Erythroblast (primary cell): ENCODE results near the gene CDC14B.
"Not testable (repeated sequence)": the region's sequence is repeated elsewhere in the genome, so short reads cannot be mapped to it uniquely, and the experiment has no call there.

ENCODE experiments used
- DNase-seq, 2 experiments: peaks; one replicate each; lab custom pipeline; 2025; lab: John Stamatoyannopoulos, UW
- GATA1 ChIP-seq: IDR thresholded peaks from 2 replicates; pipeline ENCODE4 v1.6.1; 2011; ENCODE audit warnings: low read depth, mild to moderate bottlenecking, control low read depth, low read length, moderate library complexity
- POLR2A ChIP-seq: IDR thresholded peaks from 2 replicates; pipeline ENCODE4 v1.6.1; 2011; ENCODE audit warnings: mild to moderate bottlenecking, low read length

Gene CDC14B

DNA sequence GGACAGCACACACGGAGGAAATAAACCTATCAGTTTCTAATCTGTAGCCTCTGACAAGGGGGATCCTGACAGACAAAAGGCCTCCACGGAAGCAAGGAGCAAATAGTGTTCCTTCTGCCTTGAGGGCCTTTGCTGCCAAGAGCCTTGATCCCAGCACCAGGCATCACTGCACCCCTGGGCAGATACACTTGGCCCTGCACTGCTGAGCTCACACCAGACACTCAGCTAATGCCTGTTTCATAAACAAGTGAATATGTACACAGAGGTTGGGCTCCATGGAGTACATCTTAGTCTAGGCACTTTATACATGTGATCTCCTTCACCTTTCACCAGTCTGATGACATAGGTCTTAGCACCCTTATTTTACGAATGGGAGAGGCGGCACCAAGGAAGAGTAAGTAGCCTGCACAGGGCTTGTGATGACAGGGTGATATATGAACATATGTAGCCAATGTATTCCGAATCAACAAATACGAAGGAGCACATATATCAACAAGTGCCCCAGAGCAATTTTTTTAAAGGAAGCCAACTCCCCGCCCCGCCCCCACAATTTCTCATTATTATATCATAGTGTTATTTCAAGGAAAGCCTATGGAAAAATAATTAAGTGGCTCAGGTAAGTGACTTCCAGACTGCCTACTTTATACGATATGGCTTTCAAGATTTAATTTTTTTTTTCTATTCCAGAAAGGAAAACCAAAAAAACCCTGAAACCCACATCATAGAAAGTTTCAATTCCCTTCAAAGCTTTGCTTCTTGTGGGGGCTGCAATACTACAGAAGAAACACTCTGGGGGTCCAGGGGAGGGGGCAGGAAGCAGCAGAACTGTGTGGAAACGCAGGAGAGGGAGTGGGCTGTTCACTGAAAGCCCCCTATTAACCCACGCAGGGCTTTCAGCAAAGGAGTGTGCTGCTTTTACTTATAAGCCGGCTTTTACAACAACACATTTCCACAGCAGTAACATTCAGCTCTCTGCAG is 32.0 kb downstream of the CDC14B start:
- TF ChIP-seq POLR2A (no peak), GATA1 (no peak)
- DNase-seq, result no peak

DNA sequence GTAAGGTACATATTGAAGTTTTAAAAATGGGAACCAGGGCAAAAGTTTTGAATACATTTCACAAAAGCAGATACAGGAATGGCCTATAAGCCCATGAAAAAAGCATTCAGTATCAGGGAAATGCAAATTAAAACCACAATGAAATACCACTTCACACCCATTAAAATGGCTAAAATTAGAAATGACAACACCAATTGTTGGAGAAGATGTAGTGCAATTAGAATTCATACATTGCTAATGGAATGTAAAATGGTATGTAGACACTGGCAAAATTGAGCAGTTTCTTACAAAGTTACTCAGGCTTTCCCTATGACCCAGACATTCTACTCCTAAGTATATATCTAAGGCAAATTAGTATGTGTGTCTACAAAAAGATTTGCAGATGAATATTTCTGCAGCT is 34.2 kb downstream of the CDC14B start:
- no peak for DNase-seq
- TF ChIP-seq POLR2A, result no peak
- no peak for TF ChIP-seq GATA1

DNA sequence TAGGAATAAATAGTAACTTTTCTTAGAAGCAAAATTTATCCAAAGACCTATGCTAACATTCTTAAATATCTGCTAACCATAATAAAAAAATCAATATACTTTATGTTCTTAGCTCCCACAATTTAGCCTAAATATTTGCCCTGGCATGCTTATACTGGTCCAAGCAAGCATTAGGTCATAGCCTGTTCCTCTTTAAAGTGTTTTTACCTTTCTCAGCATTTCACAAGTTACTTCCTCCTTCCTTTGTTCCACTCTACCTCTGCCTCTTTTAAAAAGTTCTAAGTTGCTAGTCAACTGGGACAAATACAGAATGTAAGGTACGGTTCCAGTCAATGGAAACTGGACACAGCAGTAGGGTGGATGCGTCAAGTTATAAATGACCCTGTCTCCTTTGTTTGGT is 37.4 kb downstream of the CDC14B start:
- DNase-seq, result not testable (repeated sequence)

DNA sequence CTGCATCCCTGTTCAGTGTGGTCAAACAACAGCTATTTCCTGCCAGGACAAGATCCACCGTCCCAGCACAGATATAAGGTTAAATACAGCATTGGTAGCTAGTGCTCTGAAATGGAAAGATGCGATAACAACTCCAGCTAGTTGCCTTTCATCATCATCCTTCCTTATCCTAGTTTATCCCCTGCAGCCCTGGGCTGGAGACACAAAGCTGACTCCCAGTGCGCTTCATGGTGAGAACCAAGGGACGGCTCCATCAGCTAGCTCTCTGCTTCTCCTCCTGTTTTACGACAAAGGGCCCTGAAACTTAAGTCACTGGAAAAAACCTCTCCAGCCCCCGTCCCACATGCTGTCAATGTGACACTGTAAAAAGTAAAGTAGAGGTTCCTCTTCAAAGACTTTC is 37.9 kb downstream of the CDC14B start:
- TF ChIP-seq POLR2A, result no peak
- no peak for TF ChIP-seq GATA1

DNA sequence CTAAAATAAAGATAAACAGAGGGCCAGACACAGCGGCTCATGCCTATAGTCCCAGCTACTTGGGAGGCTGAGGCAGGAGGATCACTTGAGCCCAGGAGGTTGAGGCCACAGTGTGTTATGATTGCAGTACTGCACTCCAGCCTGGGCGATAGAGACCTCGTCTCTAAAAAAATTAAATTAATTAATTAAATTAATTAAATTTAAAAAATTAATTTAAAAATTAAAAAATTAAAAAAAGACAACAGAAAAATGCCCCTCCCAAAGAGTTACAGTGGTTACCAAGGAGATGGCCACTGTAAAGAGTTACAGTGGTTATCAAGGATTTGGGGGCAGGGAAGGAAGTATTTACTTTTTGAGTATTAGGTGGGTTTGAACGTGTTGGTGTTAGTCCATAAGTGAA is 38.3 kb downstream of the CDC14B start:
- no peak for TF ChIP-seq POLR2A
- TF ChIP-seq GATA1, result no peak
- DNase-seq, result no peak

More for the DNA sequence above, 37.9 kb downstream of the CDC14B start:
- no peak for DNase-seq

DNA sequence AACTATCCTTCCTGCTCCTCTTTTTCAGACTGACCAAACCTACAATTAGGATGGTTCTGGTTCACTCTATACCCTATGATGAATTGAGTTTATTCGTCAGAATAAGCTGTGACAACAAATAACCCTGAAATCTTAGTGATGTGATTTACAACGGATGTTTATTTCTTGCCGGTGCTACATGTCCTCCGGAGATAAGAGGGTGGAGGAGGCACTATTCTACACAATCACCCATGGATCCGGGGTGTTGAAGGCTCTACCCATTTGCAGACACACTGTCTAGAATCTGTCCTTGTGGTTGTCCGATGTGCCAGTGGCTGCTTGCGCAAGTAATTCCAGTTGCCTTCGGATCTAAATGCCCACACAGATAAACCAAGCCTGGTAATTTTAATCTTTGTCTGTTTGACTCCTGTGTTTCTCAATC is 44.7 kb downstream of the CDC14B start:
- no peak for DNase-seq
- TF ChIP-seq POLR2A (no peak), GATA1 (no peak)

DNA sequence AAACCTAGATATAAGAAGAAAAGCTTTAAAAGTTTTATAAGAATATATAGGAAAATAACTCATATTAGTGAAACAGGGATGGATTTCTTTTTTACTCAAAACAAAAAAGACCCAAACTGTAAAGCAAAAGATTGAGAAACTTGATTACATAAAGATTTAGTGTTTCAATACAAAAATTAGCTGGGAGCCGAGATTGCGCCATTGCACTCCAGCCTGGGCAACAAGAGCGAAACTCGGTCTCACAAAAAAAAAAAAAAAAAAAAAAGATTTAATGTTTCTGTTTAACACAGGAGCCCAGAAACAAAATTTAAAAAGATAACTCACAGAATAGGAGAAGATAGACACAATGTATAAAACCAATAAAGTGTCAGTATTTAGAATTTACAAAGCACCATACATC is 45.2 kb downstream of the CDC14B start:
- TF ChIP-seq POLR2A (no peak), GATA1 (no peak)
- no peak for DNase-seq

DNA sequence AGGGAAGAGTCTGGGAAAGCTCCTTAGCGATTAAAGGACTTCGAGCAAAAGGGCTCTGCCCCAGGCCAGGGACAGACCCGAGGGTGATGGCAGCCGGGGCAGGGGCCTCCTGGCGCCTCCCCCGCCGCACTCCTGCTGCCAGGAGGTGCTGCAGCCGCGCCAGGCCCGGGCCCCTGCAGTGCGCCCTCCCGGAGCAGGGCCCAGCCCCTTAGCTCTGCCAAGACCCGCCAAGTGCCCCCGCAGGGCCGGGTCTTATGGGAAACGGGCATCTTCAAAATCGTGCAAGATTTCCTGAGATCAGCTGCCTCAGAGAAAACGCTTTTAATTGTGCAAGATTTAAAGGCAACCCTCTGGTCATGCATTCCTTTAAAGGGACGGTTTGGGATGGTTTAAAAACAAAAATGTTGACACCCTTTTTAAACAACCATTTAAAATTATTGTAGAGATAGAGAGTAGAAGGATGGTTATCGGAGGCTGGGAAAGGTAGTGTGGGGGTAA is 52.4 kb downstream of the CDC14B start:
- no peak for TF ChIP-seq GATA1
- TF ChIP-seq POLR2A, result no peak
- DNase-seq, result no peak

DNA sequence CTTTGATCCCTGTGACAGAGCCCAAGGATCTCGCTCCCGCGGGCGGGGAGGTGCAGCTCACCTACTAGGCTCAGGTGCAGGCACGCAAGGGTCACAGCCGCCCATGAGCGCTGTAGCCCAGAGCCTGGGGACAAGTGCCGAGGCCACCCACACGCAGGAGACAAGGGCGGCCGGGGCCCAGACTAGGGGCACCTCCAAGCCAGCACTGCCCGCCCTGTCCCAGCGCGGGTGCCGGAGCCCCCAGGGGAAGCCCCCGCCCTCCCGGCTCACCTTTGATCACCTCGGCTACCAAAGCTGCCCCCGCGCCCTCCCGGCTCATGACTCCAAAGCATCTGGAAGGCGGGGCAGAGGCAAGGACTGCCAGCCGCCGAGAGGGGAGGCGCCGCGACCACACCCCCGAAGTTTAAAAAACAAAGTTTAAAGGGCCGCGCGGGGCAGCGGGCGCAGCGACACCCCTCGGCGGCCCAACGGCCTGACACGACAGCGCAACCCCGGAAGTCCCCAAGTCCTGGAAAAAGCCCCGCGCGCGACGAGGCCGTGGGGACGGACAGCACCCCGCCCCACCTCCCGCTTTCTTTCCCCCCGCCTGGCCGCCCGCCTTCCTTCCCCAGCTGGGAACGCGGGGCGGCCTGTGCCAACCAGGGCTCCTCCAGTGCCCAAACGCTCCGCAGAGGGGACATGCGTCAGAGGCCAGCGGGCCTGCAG is 53.0 kb downstream of the CDC14B start:
- peak; percentile 84 to 88 for DNase-seq
- no peak for TF ChIP-seq GATA1
- no peak for TF ChIP-seq POLR2A

DNA sequence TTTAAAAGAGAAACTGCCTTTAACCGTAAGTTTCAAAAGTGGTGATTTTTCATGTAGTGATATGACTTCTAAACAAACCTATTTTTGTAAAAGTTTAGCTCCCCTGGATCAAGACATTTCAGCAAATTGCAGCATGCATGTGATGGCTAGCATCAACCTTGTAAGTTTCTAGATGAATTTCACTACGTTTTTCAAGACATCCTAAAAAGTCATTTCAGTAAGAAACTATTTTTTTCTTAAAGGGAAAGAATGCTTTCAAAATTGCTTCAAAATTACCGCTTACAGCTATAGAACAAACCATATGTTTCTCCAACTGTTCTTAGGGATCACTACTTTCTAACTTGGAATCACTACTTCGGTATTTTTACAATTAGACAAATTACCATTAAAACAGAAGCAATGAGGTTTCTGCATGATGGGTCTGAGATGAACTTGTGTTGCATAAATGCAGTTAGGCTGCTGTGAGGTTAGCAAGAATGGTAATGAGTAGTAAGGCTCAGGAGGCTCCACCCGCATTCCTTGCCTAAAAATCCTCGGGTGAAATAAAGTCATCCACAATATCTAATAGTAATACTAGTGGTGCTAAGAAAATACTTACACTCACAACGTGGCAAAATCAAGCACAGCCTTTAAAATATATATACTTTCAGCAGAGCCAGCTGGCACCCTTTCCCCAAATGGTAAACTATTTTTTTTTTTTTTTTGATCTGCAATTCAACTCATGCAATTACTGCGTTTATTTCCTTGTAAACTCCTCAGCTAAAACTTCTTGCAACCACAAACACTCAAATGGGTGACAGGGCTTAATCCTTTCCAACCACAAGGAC is 53.8 kb downstream of the CDC14B start:
- DNase-seq, result no peak
- no peak for TF ChIP-seq POLR2A
- TF ChIP-seq GATA1, result no peak

DNA sequence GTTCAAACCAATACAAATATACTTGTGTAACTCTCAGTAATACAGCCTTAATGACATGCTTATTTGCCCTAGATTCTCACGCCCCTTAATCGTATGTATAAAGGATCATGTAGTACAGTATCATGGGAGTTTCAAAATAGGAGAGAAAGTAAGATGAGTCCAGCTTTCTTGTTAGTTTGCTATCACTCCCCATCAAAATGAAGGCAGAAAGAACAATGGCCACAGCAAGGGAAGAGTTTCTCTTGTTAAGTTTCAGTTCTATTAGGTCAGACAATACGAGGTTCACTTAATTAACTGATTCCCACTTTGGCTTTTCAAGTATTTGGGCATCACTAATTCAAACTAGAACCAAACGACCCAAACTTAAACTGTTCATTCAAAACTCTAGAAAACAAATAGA is 55.4 kb downstream of the CDC14B start:
- TF ChIP-seq GATA1 (no peak), POLR2A (no peak)
- DNase-seq, result no peak

DNA sequence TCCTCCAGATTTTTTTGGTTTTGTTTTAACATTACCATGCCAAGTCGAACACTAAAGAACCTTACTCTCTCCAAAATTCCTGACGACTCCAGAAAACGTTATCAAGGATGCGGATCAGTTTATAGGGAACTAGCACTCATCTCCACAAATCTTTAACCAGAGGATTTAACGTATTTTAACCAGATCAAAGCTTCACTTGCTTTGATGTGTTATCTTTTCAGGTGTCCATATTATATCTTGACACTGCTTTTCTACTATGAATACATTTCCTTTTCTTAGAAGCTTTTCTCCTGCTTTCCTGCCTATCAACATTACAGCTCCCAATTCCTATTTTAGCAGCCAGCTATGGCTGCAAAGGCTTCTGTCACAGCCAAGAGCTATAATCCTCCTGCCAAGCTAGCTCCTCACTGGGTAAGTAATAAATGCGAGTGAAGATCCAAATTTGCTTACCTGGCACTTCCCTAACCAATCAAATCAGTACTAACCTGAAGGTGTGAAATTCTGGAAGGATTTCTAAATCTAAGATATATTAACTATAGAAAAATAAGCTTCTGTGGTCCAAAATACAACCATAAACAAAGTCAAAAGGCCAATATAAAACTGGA is 60.2 kb downstream of the CDC14B start:
- TF ChIP-seq POLR2A (no peak), GATA1 (no peak)
- DNase-seq, result no peak

DNA sequence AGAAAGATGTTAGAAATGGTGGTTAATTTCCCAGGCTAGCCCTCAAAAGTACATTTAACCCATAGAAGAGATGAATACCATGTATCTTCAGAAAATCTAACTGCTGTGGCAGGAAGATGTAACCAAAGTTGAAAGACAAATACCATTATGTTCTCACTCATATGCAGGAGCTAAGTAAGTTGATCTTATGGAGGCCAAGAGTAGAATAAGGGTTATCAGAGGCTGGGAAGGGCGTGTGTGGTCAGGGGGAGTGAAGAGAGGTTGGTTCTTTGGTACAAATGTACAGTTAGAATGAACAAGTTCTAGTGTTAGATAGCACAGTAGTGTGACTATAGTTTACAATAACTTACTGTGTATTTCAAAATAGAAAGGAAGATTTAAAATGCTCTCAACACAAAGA is 61.7 kb downstream of the CDC14B start:
- TF ChIP-seq POLR2A, result no peak
- no peak for DNase-seq
